Breast epithelium (tissue), 4 donors: Measurements from ENCODE around the gene MACROD1. TPM values are rescaled to one million over a fixed set of nuclear protein-coding genes. Genes with fewer than 3 reads are reported as not detected.

Source experiments
- DNase-seq, 2 donors: peaks; one replicate each; pipeline ENCODE4 v3.0.0-alpha.2; 2019; ENCODE audit warnings: low spot score in 2 of 2
- H3K27ac ChIP-seq, 2 donors: fragments of 200-600 bp; sonication (generic) in 1 of 2; one replicate each; pipeline ENCODE4 v1.5.1; 2016 to 2019; ENCODE audit warnings: mild to moderate bottlenecking in 1 of 2
- H3K27me3 ChIP-seq, 2 donors: fragments of 200-600 bp; sonication (generic) in 1 of 2; one replicate each; pipeline versions ENCODE4 v1.5.1 to v1.6.0; 2017 to 2019; ENCODE audit warnings: control low read depth in 1 of 2, mild to moderate bottlenecking in 1 of 2
- H3K36me3 ChIP-seq: fragments of 200-600 bp; one replicate; pipeline ENCODE4 v1.5.1; 2019
- H3K4me1 ChIP-seq, 2 donors: fragments of 200-600 bp; sonication (generic); one replicate each; pipeline ENCODE4 v1.5.1; 2016 to 2019; ENCODE audit warnings: control low read depth in 1 of 2
- H3K4me3 ChIP-seq, 3 donors: fragments of 200-600 bp; sonication (generic); 1 replicate in 2 of 3; 2 replicates in 1 of 3; pipeline ENCODE4 v1.5.1; 2016 to 2019; ENCODE audit warnings: mild to moderate bottlenecking in 3 of 3, moderate library complexity in 2 of 3
- H3K9me3 ChIP-seq, 2 donors: fragments of 200-600 bp; sonication (generic) in 1 of 2; one replicate each; pipeline ENCODE4 v1.5.1; 2016 to 2019; ENCODE audit warnings: control low read depth in 1 of 2
- CTCF ChIP-seq, 3 donors: fragments of 450-650 bp; IDR thresholded peaks; one replicate each; pipeline ENCODE4 v1.5.1; 2016 to 2017; ENCODE audit warnings: antibody characterized with exemption in 3 of 3, mild to moderate bottlenecking in 3 of 3, moderate library complexity in 3 of 3
- POLR2A ChIP-seq: fragments of 450-650 bp; IDR thresholded peaks from one replicate; pipeline ENCODE4 v1.6.1; 2016; ENCODE audit warnings: antibody characterized with exemption, mild to moderate bottlenecking, moderate library complexity
- POLR2AphosphoS5 ChIP-seq, 3 donors: sonication (generic); formaldehyde crosslinking; IDR thresholded peaks; one replicate each; pipeline ENCODE4 v1.6.1; 2017; ENCODE audit warnings: antibody characterized with exemption in 3 of 3
- intact Hi-C: fragments of 100-400 bp; cut with DNase I; formaldehyde crosslinking; loops from one replicate; pipeline ENCODE4 v1.15.1; 2023; ENCODE audit warnings: low total_unique reads
- total RNA-seq, 3 donors: library from RNA; depleted of rRNA; stranded (reverse); fragments of >200 nt; gene quantifications; one replicate each; pipeline ENCODE4 v1.1.0, GENCODE V29; 2016

MACROD1 gene
- total RNA-seq, 3 donors from 2014 or later: 19.7 to 113 (median 40.3) TPM

GRCh38 chr11:64073542-64073941 lies 92.4 kb downstream of the MACROD1 start:
- H3K27ac ChIP-seq: no peak overlapping the region
- DNase-seq: no peak
- intact Hi-C loops: no loop called here

DNA sequence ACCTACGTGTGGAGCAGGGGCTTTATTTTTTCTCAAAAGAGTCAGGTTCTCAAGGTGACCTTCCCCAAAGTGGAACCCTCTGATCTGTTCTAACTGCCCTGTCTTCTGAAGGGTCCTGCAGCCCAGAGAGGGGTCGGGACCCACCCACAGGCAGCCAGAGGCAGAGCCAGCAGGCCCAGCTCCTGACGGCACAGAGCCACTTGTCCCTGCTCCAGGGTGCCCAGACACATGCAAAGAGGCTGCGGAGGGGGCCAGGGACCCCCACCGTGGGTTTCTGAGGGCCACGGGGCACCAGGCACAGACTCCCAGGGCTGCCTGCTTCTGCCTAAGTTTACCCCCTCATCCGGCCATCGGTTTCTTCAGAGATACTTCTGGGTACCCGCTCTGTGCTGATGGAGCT lies 93.0 kb downstream of the MACROD1 start:
- H3K27ac ChIP-seq: no peak overlapping the region
- no peaks in the 10 kb centered on the region for H3K9me3 ChIP-seq
- no peak for TF ChIP-seq POLR2A
- TF ChIP-seq CTCF (IDR thresholded peaks at IDR 0.05): no peak
- no peak for TF ChIP-seq POLR2AphosphoS5 (IDR thresholded peaks at IDR 0.05)
- DNase-seq: no peak
- intact Hi-C loops: no loop called here
- no peaks in the 10 kb centered on the region for H3K36me3 ChIP-seq
- no peaks in the 10 kb centered on the region for H3K27me3 ChIP-seq
- no peaks in the 10 kb centered on the region for H3K4me1 ChIP-seq
- H3K4me3 ChIP-seq: no peak overlapping the region

More at GRCh38 chr11:64073542-64073941, 92.4 kb downstream of the MACROD1 start:
- TF ChIP-seq CTCF (IDR thresholded peaks at IDR 0.05) (no peak), POLR2AphosphoS5 (IDR thresholded peaks at IDR 0.05) (no peak), POLR2A (no peak)
- Histone ChIP-seq H3K4me1 (no peaks in the 10 kb centered on the region), H3K27me3 (no peaks in the 10 kb centered on the region), H3K36me3 (no peaks in the 10 kb centered on the region), H3K4me3 (no peak overlapping the region), H3K9me3 (no peaks in the 10 kb centered on the region)

DNA sequence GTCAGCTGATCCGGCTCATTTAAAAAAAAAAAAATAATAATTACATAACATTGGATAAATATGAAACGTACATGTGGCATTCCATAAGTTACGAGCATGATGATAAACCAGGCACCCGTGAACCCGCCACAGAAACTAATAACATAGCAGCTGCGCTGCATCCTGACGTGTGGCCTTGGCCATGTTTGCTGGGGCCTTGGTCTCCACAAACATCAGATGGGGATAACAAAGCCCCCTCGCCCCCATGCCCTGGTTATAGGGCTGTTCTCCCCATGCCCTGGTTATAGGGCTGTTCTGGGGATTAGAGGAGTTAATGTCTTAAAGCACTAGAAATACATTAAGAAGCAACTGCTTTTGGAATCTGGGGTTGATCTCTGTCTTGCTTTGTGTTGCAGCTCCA lies 93.5 kb downstream of the MACROD1 start:
- intact Hi-C loops: no loop called here
- no peaks in the 10 kb centered on the region for H3K9me3 ChIP-seq
- DNase-seq: no peak
- TF ChIP-seq POLR2A (no peak), POLR2AphosphoS5 (IDR thresholded peaks at IDR 0.05) (no peak), CTCF (IDR thresholded peaks at IDR 0.05) (no peak)
- H3K27ac ChIP-seq: no peak overlapping the region
- H3K27me3 ChIP-seq: no peaks in the 10 kb centered on the region
- H3K4me1 ChIP-seq: no peaks in the 10 kb centered on the region
- no peak overlapping the region for H3K4me3 ChIP-seq
- no peaks in the 10 kb centered on the region for H3K36me3 ChIP-seq

DNA sequence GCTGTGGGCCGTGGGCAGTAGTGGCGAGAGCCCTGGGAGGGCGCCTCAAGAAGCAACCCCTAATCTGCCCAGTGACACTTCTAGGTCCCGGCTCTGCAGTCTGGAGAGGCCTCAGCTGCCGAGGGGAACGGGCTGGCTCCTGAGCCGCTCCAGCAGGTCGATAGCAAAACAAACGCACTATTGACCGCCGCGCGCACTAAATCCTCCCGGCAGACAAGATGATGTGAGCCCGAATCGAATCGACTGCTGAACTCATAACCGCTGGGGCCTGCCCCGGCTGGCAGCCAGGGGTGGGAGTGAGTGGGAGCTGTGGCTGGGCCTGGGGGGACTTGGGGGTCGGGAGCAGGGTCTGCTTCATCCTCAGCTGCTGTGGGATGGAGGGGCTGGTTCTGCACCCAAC lies 94.1 kb downstream of the MACROD1 start:
- Histone ChIP-seq H3K27ac (no peak overlapping the region), H3K4me1 (no peaks in the 10 kb centered on the region), H3K27me3 (no peaks in the 10 kb centered on the region), H3K4me3 (no peak overlapping the region), H3K9me3 (no peaks in the 10 kb centered on the region), H3K36me3 (no peaks in the 10 kb centered on the region)
- intact Hi-C loops: no loop called here
- TF ChIP-seq POLR2A (no peak), CTCF (IDR thresholded peaks at IDR 0.05) (no peak), POLR2AphosphoS5 (IDR thresholded peaks at IDR 0.05) (no peak)
- no peak for DNase-seq

DNA sequence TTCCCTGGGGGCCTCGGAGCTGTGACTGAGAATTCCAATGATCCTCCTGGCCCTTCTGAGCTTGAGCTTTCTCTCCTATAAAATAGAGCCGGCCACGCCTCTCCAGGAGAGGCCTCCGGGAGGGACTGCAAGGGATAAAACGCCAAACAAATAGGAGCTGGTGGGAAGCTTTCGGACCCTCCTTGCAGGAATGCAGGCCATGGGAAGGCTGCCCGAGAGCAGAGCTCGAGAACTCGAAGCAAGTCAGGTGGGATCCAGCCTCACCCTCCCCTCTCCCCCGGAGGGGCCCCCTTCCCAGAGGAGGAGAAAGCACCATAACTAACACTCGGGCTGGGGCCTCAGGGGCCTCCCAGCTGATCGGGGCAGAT lies 95.6 kb downstream of the MACROD1 start:
- H3K9me3 ChIP-seq: no peaks in the 10 kb centered on the region
- no peak for TF ChIP-seq POLR2A
- no peak for TF ChIP-seq CTCF (IDR thresholded peaks at IDR 0.05)
- TF ChIP-seq POLR2AphosphoS5 (IDR thresholded peaks at IDR 0.05): no peak
- H3K27ac ChIP-seq: no peak overlapping the region
- intact Hi-C loops: no loop called here
- H3K27me3 ChIP-seq: no peaks in the 10 kb centered on the region
- H3K4me1 ChIP-seq: no peaks in the 10 kb centered on the region
- no peak overlapping the region for H3K4me3 ChIP-seq
- H3K36me3 ChIP-seq: no peaks in the 10 kb centered on the region
- no peak for DNase-seq
